Measurements from ENCODE around the gene DUSP6. TPM values are rescaled to one million over a fixed set of nuclear protein-coding genes. Genes with fewer than 3 reads are reported as not detected.

DUSP6 gene
- total and polyA plus RNA-seq, 2 of the 13 experiments (the other 11 are each of a cell fraction or from before 2014, with no cell fraction given): 40.9 to 161 TPM

DNA sequence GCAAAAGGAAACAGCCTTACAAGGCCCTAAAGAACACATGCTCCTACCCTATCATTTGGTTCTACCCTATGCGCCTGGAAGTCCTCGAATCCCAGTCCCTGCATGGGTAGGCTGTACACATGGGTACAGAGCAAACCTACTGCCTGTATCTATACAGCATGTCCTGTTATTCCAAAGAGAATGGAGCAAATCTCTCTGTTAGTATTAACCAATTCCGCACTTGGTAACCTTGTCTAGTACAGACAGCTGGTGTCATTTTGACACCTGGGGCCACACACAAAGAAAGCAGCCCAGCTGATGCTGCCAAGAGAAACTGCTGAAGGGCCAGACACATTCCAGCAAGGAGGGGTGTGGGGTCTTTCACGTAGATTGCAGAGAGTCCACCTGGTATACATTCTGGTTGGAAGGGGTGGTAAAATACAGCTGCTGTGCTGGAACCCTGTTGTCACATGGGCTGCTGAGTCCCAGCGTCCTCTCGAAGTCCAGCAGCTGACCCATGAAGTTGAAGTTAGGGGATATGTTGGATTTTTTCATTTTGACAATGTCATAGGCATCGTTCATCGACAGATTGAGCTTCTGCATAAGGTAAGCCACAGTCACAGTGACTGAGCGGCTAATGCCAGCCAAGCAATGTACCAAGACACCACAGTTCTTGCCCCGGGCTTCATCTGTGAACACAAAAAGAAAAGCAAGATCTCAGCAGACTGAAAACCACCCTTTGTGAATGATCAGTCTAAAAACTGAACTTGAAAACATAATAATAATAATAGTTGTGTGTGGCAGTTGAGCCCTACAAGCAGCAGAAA lies 3.2 kb downstream of the DUSP6 start (continued):
- TF ChIP-seq GZF1 (CRISPR knock-in tag; IDR thresholded peaks at IDR 0.05): no peak
- TF ChIP-seq, protein P1, sequence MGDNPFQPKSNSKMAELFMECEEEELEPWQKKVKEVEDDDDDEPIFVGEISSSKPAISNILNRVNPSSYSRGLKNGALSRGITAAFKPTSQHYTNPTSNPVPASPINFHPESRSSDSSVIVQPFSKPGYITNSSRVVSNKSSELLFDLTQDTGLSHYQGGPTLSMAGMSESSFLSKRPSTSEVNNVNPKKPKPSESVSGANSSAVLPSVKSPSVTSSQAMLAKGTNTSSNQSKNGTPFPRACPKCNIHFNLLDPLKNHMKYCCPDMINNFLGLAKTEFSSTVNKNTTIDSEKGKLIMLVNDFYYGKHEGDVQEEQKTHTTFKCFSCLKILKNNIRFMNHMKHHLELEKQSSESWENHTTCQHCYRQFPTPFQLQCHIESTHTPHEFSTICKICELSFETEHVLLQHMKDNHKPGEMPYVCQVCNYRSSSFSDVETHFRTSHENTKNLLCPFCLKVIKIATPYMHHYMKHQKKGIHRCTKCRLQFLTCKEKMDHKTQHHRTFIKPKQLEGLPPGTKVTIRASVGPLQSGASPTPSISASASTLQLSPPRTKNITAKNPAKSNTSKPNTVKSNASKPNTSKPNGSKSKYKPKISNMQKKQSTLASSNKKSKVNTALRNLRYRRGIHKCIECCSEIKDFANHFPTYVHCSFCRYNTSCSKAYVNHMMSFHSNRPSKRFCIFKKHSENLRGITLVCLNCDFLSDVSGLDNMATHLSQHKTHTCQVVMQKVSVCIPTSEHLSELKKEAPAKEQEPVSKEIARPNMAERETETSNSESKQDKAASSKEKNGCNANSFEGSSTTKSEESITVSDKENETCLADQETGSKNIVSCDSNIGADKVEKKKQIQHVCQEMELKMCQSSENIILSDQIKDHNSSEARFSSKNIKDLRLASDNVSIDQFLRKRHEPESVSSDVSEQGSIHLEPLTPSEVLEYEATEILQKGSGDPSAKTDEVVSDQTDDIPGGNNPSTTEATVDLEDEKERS (CRISPR knock-in tag; IDR thresholded peaks at IDR 0.05): no peak
- TF ChIP-seq, protein P2, sequence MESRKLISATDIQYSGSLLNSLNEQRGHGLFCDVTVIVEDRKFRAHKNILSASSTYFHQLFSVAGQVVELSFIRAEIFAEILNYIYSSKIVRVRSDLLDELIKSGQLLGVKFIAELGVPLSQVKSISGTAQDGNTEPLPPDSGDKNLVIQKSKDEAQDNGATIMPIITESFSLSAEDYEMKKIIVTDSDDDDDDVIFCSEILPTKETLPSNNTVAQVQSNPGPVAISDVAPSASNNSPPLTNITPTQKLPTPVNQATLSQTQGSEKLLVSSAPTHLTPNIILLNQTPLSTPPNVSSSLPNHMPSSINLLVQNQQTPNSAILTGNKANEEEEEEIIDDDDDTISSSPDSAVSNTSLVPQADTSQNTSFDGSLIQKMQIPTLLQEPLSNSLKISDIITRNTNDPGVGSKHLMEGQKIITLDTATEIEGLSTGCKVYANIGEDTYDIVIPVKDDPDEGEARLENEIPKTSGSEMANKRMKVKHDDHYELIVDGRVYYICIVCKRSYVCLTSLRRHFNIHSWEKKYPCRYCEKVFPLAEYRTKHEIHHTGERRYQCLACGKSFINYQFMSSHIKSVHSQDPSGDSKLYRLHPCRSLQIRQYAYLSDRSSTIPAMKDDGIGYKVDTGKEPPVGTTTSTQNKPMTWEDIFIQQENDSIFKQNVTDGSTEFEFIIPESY (CRISPR knock-in tag; IDR thresholded peaks at IDR 0.05): no peak
- TF ChIP-seq SP140L (CRISPR knock-in tag; IDR thresholded peaks at IDR 0.05; ENCODE audit: borderline replicate concordance): no peak
- TF ChIP-seq KLF12 (CRISPR knock-in tag; IDR thresholded peaks at IDR 0.05; ENCODE audit: borderline replicate concordance): no peak
- TF ChIP-seq ZNF354B (CRISPR knock-in tag; IDR thresholded peaks at IDR 0.05): no peak
- no peak for TF ChIP-seq MIXL1 (CRISPR knock-in tag; IDR thresholded peaks at IDR 0.05)
- TF ChIP-seq PRPF4 (IDR thresholded peaks at IDR 0.05; ENCODE audit: low read depth, low read length, poor library complexity, severe bottlenecking): no peak
- no peak for TF ChIP-seq DMAP1 (CRISPR knock-in tag; IDR thresholded peaks at IDR 0.05)
- peak; percentile 90 for TF ChIP-seq RBM22 (optimal IDR thresholded peaks at IDR 0.05; ENCODE audit: low read length)
- TF ChIP-seq, protein P3, sequence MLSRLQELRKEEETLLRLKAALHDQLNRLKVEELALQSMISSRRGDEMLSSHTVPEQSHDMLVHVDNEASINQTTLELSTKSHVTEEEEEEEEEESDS (CRISPR knock-in tag; IDR thresholded peaks at IDR 0.05; ENCODE audit: borderline replicate concordance): no peak
- TF ChIP-seq DR1 (CRISPR knock-in tag; IDR thresholded peaks at IDR 0.05): no peak
- TF ChIP-seq, protein P4, sequence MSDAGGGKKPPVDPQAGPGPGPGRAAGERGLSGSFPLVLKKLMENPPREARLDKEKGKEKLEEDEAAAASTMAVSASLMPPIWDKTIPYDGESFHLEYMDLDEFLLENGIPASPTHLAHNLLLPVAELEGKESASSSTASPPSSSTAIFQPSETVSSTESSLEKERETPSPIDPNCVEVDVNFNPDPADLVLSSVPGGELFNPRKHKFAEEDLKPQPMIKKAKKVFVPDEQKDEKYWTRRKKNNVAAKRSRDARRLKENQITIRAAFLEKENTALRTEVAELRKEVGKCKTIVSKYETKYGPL (CRISPR knock-in tag; IDR thresholded peaks at IDR 0.05): no peak; the same call in 1 of the 2 replicates
- no peak for TF ChIP-seq SP4 (CRISPR knock-in tag; IDR thresholded peaks at IDR 0.05)
- TF ChIP-seq ERF (CRISPR knock-in tag; IDR thresholded peaks at IDR 0.05): peak; percentile 14; the same call in 1 of the 2 replicates
- no peak for TF ChIP-seq ZNF296 (CRISPR knock-in tag; conservative IDR thresholded peaks at IDR 0.05)
- no peak for TF ChIP-seq HMG20A (CRISPR knock-in tag; IDR thresholded peaks at IDR 0.05; ENCODE audit: borderline replicate concordance)
- TF ChIP-seq RORA (CRISPR knock-in tag; IDR thresholded peaks at IDR 0.05): no peak
- no peak for TF ChIP-seq JDP2 (CRISPR knock-in tag; IDR thresholded peaks at IDR 0.05; ENCODE audit: borderline replicate concordance)
- no peak for TF ChIP-seq NFRKB (IDR thresholded peaks at IDR 0.05)
- no peak for TF ChIP-seq AGO1 (IDR thresholded peaks at IDR 0.05; ENCODE audit: low read depth, low read length, poor library complexity, severe bottlenecking)
- TF ChIP-seq ISX (CRISPR knock-in tag; conservative IDR thresholded peaks at IDR 0.05): no peak
- TF ChIP-seq, protein P5, sequence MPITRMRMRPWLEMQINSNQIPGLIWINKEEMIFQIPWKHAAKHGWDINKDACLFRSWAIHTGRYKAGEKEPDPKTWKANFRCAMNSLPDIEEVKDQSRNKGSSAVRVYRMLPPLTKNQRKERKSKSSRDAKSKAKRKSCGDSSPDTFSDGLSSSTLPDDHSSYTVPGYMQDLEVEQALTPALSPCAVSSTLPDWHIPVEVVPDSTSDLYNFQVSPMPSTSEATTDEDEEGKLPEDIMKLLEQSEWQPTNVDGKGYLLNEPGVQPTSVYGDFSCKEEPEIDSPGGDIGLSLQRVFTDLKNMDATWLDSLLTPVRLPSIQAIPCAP (CRISPR knock-in tag; IDR thresholded peaks at IDR 0.05; ENCODE audit: low read depth): no peak
- TF ChIP-seq, protein P6, sequence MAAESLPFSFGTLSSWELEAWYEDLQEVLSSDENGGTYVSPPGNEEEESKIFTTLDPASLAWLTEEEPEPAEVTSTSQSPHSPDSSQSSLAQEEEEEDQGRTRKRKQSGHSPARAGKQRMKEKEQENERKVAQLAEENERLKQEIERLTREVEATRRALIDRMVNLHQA (CRISPR knock-in tag; IDR thresholded peaks at IDR 0.05): no peak
- peak; percentile 98 for TF ChIP-seq ZC3H13 (CRISPR knock-in tag; IDR thresholded peaks at IDR 0.05)
